C4-2B (cell line): ENCODE measurements around the gene PTCSC3.

Experiments used
- ZFX ChIP-seq: fragments of 450-650 bp; IDR thresholded peaks from 2 replicates; pipeline ENCODE4 v1.6.1; 2017
- TF ChIP-seq, protein P1 (sequence below): fragments of 450-650 bp; conservative IDR thresholded peaks from 2 replicates; pipeline ENCODE4 v1.5.1; 2017; ENCODE audit warnings: mild to moderate bottlenecking

- TF ChIP-seq, protein P1, sequence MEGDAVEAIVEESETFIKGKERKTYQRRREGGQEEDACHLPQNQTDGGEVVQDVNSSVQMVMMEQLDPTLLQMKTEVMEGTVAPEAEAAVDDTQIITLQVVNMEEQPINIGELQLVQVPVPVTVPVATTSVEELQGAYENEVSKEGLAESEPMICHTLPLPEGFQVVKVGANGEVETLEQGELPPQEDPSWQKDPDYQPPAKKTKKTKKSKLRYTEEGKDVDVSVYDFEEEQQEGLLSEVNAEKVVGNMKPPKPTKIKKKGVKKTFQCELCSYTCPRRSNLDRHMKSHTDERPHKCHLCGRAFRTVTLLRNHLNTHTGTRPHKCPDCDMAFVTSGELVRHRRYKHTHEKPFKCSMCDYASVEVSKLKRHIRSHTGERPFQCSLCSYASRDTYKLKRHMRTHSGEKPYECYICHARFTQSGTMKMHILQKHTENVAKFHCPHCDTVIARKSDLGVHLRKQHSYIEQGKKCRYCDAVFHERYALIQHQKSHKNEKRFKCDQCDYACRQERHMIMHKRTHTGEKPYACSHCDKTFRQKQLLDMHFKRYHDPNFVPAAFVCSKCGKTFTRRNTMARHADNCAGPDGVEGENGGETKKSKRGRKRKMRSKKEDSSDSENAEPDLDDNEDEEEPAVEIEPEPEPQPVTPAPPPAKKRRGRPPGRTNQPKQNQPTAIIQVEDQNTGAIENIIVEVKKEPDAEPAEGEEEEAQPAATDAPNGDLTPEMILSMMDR, result no peak
- TF ChIP-seq ZFX, result no peak
Observed at GRCh38 chr14:36130186-36130585, 46.3 kb downstream of the PTCSC3 start.
